NOMO-1 treated with DMSO at 0.1 percent for 48 hours (cell line): ENCODE data around the gene FAM227B.

Experiments
- DNase-seq: peaks from one replicate; lab custom pipeline; 2025; ENCODE audit not compliant: unreplicated experiment; lab: John Stamatoyannopoulos, UW

FAM227B gene

DNA sequence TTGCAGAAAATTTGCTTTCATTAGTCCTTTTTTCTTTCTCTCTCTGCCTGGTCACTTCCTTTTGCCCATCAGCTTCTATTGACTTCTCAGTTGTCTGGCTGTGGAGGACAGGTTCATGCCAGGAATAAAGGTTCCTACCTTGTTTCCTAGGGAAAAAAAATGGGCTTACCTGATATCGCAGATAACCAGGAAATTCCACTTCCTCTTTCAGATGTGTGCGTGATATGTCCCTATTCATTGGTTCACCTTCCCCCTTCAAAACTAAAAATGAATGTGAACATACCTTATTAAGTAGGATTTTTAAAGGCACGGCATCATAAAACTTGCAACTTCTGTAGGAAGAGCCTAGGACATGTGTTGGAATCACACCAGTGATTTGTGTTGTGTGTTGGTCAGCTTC is 317.6 kb downstream of the FAM227B start:
- no peak for DNase-seq

- DNase-seq, result no peak
Measured at GRCh38 chr15:49301562-49301961, 319.1 kb downstream of the FAM227B start.

DNA sequence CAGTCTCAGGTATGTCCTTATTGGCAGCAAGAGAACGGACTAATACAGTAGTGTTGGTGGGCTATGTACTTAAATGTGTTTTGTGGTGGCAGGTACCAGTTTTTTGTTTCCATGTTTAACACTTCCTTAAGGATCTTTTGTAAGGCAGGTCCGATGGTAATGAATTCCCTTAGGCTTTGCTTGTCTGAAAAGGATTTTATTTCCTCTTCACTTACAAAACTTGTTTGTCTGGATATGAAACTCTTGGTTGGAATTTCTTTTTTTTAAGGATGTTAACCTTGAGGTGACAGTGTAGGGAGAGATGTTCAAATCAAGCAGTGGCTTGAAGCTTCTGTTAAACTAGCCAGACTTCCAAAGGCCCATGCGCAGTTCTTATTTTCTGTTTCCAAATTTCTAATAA is 319.8 kb downstream of the FAM227B start:
- no peak for DNase-seq

- DNase-seq, result no peak
Measured at GRCh38 chr15:49297584-49297983, 323.0 kb downstream of the FAM227B start.

DNA sequence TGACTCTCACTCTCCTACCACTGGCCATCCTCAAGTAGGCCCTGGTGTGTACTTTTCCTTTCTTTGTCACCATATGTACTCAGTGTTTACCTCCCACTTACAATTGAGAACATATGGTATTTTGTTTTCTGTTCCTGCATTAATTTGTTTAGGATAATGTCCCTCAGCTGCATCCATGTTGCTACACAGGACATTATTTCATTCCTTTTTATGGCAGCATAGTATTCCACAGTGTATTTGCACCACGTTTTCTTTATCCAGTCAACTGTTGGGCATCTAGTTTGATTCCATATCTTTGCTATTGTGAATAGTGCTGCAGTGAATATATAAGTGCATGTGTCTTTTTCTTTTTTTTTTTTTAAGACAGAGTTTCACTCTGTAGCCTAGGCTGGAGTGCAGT is 324.4 kb downstream of the FAM227B start:
- DNase-seq, result no peak

DNA sequence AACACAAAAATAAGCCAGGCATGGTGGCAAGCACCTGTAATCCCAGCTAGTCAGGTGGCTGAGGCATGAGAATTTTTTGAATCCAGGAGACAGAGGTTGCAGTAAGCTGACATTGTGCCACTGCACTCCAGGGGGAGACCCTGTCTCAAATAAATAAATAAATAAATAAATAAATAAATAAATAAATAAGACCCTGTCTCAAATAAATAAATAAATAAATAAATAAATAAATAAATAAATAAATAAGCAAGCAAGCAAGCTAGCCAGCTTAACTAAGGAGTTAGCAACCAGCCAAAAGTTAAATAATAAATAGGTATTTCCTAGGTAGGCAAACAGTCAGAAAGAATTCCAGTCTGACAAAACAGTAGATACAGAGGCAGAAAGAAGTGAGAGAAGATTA is 326.7 kb downstream of the FAM227B start:
- no peak for DNase-seq

- no peak for DNase-seq
Measured at GRCh38 chr15:49290191-49290590, 330.4 kb downstream of the FAM227B start.

DNA sequence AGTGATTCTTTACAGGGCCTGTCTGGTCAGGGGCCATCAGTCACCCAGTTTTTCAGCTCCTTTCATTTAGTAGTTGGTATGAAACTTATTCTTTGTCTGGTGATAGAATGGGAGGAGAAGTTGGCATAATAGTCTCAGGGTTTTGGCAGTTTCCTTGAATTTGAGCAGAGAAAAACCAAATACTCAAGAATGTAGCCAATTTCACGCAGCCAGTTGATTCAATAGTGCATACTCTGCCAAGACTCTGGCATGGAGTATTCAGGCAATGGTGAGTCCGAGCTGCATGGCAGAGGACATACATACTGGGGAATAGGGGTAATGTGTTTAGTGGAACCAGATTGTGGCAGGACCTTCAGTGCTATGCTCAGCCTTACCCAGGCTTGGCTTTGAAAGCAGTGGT is 332.2 kb downstream of the FAM227B start:
- DNase-seq, result no peak

DNA sequence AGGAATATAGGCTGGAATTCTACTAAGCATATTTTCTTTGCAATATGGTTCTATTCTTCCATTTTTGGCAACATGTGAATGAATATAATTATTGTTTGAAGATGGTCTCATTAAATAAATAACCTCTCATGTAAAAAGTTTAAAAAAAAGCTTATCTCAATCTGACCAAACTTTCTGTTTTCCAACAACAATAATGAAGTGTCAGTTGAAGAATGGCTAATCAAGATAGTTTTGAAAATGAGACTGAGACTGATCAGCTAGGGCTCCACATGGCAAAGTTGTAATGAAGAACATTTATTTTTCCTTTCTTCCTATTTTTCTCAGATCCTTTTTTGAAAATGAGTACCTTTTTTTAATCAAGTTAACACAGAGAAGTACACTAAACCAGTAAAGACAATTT is 333.1 kb downstream of the FAM227B start:
- DNase-seq, result no peak

DNA sequence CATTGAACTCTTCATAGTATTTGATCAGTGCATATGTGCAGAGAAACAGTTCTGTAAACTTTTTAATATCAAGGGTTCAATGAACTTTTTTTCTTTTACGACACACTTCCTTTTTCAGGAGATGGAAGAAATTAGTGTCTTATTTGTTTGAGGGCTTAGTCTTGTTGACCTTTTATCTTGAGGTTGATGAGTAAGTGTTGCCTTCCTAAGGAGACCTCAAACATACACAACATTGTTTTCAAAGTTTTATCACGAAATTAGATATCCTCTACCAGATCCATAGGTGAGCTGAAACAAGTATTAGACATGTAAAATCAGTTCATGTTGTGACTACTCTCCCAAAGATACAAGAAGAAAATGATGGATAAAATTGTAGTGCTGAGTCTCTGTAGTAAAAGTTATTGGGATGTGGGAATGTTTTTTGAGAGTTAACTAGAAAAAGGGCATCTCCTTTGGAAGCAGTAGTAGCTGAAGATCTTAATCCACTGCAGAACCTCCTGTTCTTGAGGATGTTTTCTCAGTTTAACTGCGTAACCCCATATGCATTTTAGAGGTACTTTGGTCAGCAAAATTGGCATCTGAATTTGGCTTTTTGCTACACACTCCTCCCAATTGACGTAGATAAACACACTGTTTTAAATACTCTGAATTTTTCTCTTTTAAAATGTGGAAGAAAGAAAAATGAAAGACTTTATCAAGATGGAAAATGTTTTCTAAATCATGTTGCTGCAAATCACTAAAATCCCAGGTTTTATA is 333.8 kb downstream of the FAM227B start:
- no peak for DNase-seq

DNA sequence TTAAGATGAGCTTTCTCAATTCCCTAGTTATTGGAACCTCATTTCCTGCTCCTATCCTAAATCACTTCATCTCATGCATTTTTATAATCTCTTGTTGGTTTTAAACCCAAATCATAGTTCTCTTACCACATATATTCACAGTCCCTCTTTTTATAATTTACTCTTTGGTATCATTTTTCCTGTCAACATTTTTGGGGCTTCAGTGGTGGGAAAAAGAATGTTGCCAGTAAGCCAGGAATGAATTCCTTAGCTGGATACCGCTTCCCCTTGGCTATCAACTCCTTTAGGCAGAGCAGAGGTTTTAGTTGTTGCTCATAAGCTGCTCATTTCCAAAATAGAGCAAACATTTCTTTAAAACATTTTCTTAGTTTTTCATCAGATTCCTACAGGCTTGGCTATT is 338.3 kb downstream of the FAM227B start:
- DNase-seq, result no peak

DNA sequence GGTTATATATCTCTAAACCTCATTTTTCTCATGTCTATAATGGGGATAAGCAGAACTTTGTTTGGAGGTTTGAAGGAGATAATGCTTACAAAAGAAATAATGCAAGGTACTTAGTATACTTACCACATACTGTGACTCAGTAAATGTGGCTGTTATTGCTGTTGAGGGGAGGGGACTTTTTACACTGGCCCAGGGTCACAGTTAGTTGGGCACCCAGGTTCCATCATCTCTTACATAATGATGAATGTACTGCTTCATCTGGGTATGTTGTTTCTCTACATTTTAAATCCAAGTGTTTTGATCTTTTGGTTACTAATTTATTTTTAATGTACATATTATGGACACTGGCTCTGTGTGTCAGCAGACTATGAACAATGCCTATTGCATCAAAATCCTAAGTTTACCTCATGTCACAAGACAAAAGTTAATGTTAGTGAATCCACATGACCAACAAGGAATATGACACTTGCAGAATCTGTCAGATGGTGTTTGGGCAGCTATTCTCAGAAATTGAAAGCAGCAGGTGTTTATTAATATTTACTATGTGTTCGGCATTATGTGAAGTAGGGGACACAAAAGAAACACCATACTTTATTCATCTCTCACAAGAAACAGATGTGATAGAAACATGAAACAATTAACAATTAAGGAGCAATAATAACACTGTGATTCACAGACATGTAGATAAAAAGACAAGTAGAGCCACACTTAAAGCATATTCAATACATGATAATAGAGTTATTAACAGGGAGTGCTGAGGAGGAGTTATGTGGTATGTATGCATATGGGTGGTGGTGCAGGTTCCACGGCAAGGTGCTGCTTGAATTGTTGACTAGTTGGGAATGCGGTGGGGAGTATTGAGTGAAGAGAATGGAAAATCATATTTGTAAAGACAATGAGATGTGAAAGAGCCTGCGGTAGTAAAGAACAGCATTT is 340.8 kb downstream of the FAM227B start:
- DNase-seq, result no peak

DNA sequence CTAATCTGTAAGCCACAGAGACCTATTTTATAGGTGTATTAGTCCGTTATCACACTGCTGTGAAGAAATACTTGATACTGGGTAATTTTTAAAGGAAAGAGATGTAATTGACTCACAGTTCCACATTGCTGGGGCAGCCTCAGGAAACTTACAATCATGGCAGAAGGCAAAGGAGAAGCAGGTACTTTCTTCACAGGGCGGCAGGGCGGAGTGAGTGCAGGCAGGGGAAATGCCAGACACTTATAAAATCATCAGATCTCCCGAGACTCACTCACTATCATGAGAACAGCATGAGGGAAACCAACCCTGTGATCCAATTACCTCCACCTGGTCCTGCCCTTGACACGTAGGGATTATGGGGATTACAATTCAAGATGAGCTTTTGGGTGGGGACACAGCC is 341.9 kb downstream of the FAM227B start:
- DNase-seq, result no peak
